WTC11 (cell line): ENCODE measurements around the gene FOXN3.

Experiments
- CTCF ChIP-seq: fragments of 200-600 bp; IDR thresholded peaks from 2 replicates; pipeline ENCODE4 v1.8.0; 2022; ENCODE audit warnings: antibody characterized with exemption
- E2F1 ChIP-seq: sonication (generic); formaldehyde crosslinking; IDR thresholded peaks from 2 replicates; pipeline ENCODE4 v1.8.0; 2022; ENCODE audit warnings: mild to moderate bottlenecking, missing genetic modification reagents
- MAX ChIP-seq: sonication (generic); formaldehyde crosslinking; IDR thresholded peaks from 2 replicates; pipeline ENCODE4 v1.8.0; 2022; ENCODE audit warnings: mild to moderate bottlenecking, missing genetic modification reagents
- SP1 ChIP-seq: sonication (generic); formaldehyde crosslinking; conservative IDR thresholded peaks from 2 replicates; pipeline ENCODE4 v1.8.1; 2022; ENCODE audit warnings: missing genetic modification reagents
- STAT6 ChIP-seq: sonication (generic); formaldehyde crosslinking; conservative IDR thresholded peaks from 2 replicates; pipeline ENCODE4 v1.8.1; 2023; ENCODE audit warnings: mild to moderate bottlenecking, low read depth, missing genetic modification reagents, moderate library complexity
- USF1 ChIP-seq: sonication (generic); formaldehyde crosslinking; IDR thresholded peaks from 2 replicates; pipeline ENCODE4 v1.8.0; 2022; ENCODE audit warnings: mild to moderate bottlenecking, missing genetic modification reagents

- TF ChIP-seq CTCF (no peak), SP1 (CRISPR knock-in tag) (no peak), STAT6 (no peak), MAX (no peak), E2F1 (no peak), USF1 (no peak)
Observed at GRCh38 chr14:89125216-89125615, 291.8 kb downstream of the FOXN3 start.
